HepG2 (cell line): Measurements from ENCODE around the gene PRR5L. TPM values are rescaled to one million over a fixed set of nuclear protein-coding genes. Genes with fewer than 3 reads are reported as not detected.

Experiments used
- ATAC-seq: fragments of 200-7000 bp; cut with Tn5 transposase; 3 replicates; pipeline ENCODE4 v1.9.1; 2020; ENCODE audit warnings: mild to moderate bottlenecking, moderate library complexity
- BruUV-seq: library from RNA; stranded (reverse); fragments of 400-500 nt; replicated peaks from 2 replicates; lab custom pipeline; 2021; lab: Mats Ljungman, UMichigan
- CTCF ChIA-PET: fragments of 300-600 bp; formaldehyde crosslinking; extraction: SDS; loops from one replicate; lab custom pipeline; 2021; ENCODE audit warnings: low total read pairs, inconsistent platforms, low intra/inter-chr PET ratio; lab: Yijun Ruan, JAX
- POLR2A ChIA-PET: fragments of 350-600 bp; sonication (Branson Sonifier 250); formaldehyde crosslinking; loops from one replicate; lab custom pipeline; 2020; ENCODE audit warnings: antibody characterized with exemption, inconsistent platforms; lab: Yijun Ruan, JAX
- DNase-seq: peaks from one replicate; pipeline ENCODE4 v3.0.0-alpha.2; 2015; ENCODE audit warnings: low spot score
- FAIRE-seq: peaks from 3 replicates; lab custom pipeline; 2011; peaks lifted over from hg19 to GRCh38; lab: Jason Lieb, UNC
- H2AFZ ChIP-seq: one replicate; pipeline ENCODE4 v1.6.1; 2011; ENCODE audit warnings: low read length, inconsistent platforms
- H3K27ac ChIP-seq: fragments of 300-600 bp; 3 replicates; pipeline ENCODE4 v1.8.0; 2011; ENCODE audit warnings: mixed run types, mild to moderate bottlenecking, mixed read lengths, low read length, inconsistent platforms; ENCODE audit not compliant: insufficient read depth; ENCODE audit errors: extremely low read length
- H3K27me3 ChIP-seq, 2 experiments: fragments of 200-600 bp in 1 of 2; 2 replicates in 1 of 2; 3 replicates in 1 of 2; pipeline versions ENCODE4 v1.6.0 to v1.8.0; 2011; ENCODE audit warnings: low read length in 2 of 2, mild to moderate bottlenecking in 2 of 2, moderate library complexity in 2 of 2, inconsistent platforms in 1 of 2; ENCODE audit not compliant: insufficient read depth in 2 of 2, control insufficient read depth in 1 of 2
- H3K36me3 ChIP-seq, 2 experiments: fragments of 200-600 bp in 1 of 2; replicated peaks in 1 of 2; 2 replicates in 1 of 2; 3 replicates in 1 of 2; pipeline versions ENCODE4 v1.5.1 to v1.8.0; 2011; ENCODE audit warnings: low read length in 2 of 2, inconsistent platforms in 1 of 2; ENCODE audit not compliant: insufficient read depth in 2 of 2, control insufficient read depth in 1 of 2
- H3K4me1 ChIP-seq: 2 replicates; pipeline ENCODE4 v1.5.1; 2012; ENCODE audit warnings: low read length, inconsistent platforms; ENCODE audit not compliant: insufficient read depth
- H3K4me2 ChIP-seq: 2 replicates; pipeline ENCODE4 v1.6.0; 2011; ENCODE audit warnings: low read depth, low read length, inconsistent platforms
- H3K4me3 ChIP-seq, 3 experiments: fragments of 200-600 bp in 1 of 3; sonication (generic), shearing (Covaris generic) in 1 of 3; replicated peaks in 1 of 3; 2 replicates each; pipeline ENCODE4 v1.5.1; 2011 to 2016; ENCODE audit warnings: low read length in 3 of 3, inconsistent platforms in 2 of 3, low read depth in 2 of 3, mild to moderate bottlenecking in 2 of 3, control low read depth in 1 of 3, mixed read lengths in 1 of 3; ENCODE audit not compliant: insufficient read depth in 1 of 3
- H3K79me2 ChIP-seq: one replicate; pipeline ENCODE4 v1.6.1; 2011; ENCODE audit warnings: low read length, inconsistent platforms; ENCODE audit not compliant: insufficient read depth
- H3K9ac ChIP-seq: 2 replicates; pipeline ENCODE4 v1.6.0; 2011; ENCODE audit warnings: mild to moderate bottlenecking, low read depth, low read length, inconsistent platforms; ENCODE audit not compliant: insufficient read depth
- H3K9me3 ChIP-seq: 2 replicates; pipeline ENCODE4 v1.5.1; 2012; ENCODE audit warnings: mild to moderate bottlenecking, low read length
- H4K20me1 ChIP-seq: 2 replicates; pipeline ENCODE4 v1.6.0; 2011; ENCODE audit warnings: inconsistent platforms, mild to moderate bottlenecking, low read length, moderate library complexity; ENCODE audit not compliant: insufficient read depth
- BRCA1 ChIP-seq: sonication (generic); formaldehyde crosslinking; IDR thresholded peaks from 2 replicates; pipeline ENCODE4 v1.4.0; 2020; ENCODE audit warnings: missing genetic modification reagents
- CEBPG ChIP-seq: IDR thresholded peaks from 2 replicates; pipeline ENCODE4 v1.6.1; 2016
- CREB1 ChIP-seq, 2 experiments: fragments of 450-650 bp in 1 of 2; IDR thresholded peaks; 2 replicates each; pipeline ENCODE4 v1.6.1; 2016 to 2017; ENCODE audit warnings: control low read depth in 1 of 2, mild to moderate bottlenecking in 1 of 2, missing compliant biosample characterization in 1 of 2, missing genetic modification characterization in 1 of 2
- FOSL1 ChIP-seq: sonication (generic); formaldehyde crosslinking; IDR thresholded peaks from 2 replicates; pipeline ENCODE4 v1.9.0; 2021; ENCODE audit warnings: missing genetic modification reagents, borderline replicate concordance
- GTF2F1 ChIP-seq: fragments of 150-350 bp; IDR thresholded peaks from 2 replicates; pipeline ENCODE4 v1.6.1; 2014; ENCODE audit warnings: low read length
- MYNN ChIP-seq: sonication (generic); formaldehyde crosslinking; IDR thresholded peaks from 2 replicates; pipeline ENCODE4 v1.4.0; 2020; ENCODE audit warnings: mild to moderate bottlenecking, low read depth, missing genetic modification reagents
- PAF1 ChIP-seq: IDR thresholded peaks from 2 replicates; pipeline ENCODE4 v1.6.1; 2016; ENCODE audit warnings: missing genetic modification reagents, missing compliant biosample characterization
- SMC3 ChIP-seq: IDR thresholded peaks from 2 replicates; pipeline ENCODE4 v1.6.1; 2011; ENCODE audit warnings: low read length, improper control_type of control experiment
- STAG1 ChIP-seq: sonication (generic); formaldehyde crosslinking; IDR thresholded peaks from 2 replicates; pipeline ENCODE4 v1.4.0; 2020; ENCODE audit warnings: missing genetic modification reagents
- ZNF143 ChIP-seq: sonication (generic); formaldehyde crosslinking; IDR thresholded peaks from 2 replicates; pipeline ENCODE4 v1.4.0; 2020; ENCODE audit warnings: missing genetic modification reagents
- ZNF282 ChIP-seq: fragments of 450-650 bp; IDR thresholded peaks from 2 replicates; pipeline ENCODE4 v1.6.1; 2018; ENCODE audit not compliant: partially characterized antibody
- ZNF335 ChIP-seq: sonication (generic); formaldehyde crosslinking; IDR thresholded peaks from 2 replicates; pipeline ENCODE4 v1.4.0; 2020; ENCODE audit warnings: missing genetic modification reagents
- ZNF615 ChIP-seq: sonication (generic); formaldehyde crosslinking; IDR thresholded peaks from 2 replicates; pipeline ENCODE4 v1.5.0; 2020; ENCODE audit warnings: mild to moderate bottlenecking, missing genetic modification reagents, borderline replicate concordance
- ZSCAN21 ChIP-seq: sonication (generic); formaldehyde crosslinking; IDR thresholded peaks from 2 replicates; pipeline ENCODE4 v1.8.0; 2022; ENCODE audit warnings: mild to moderate bottlenecking, missing genetic modification reagents, moderate library complexity, borderline replicate concordance
- WGBS: methylation state at CpG from one replicate; pipeline ENCODE4 v1.1.6; 2017; ENCODE audit warnings: low lambda C conversion rate; 5-methylcytosine and 5-hydroxymethylcytosine counted together
- in situ Hi-C: cut with HindIII; loops from 2 replicates; pipeline ENCODE4 v1.10.0; 2017; ENCODE audit warnings: low pct_unique_long_range_greater_than_20kb; ENCODE audit not compliant: extremely low pct_ligation_motif_present
- intact Hi-C: fragments of 100-400 bp; cut with micrococcal nuclease; formaldehyde crosslinking; loops from one replicate; pipeline ENCODE4 v1.10.0; 2022; ENCODE audit not compliant: unreplicated experiment
- polyA plus RNA-seq, 8 experiments: library from polyadenylated mRNA; depleted of rRNA in 3 of 8; stranded (reverse) in 7 of 8; unstranded in 1 of 8; fragments of >200 nt; fragmentation: Illumina TruSeq in 4 of 8; extraction: Trizol in 4 of 8; gene quantifications; 2 replicates each; pipeline versions ENCODE4 v1.2.1 to v1.2.3, GENCODE V29; 2011 to 2016; ENCODE audit warnings: low read depth in 4 of 8, missing spikeins in 1 of 8, mixed read lengths in 1 of 8; ENCODE audit not compliant: insufficient read depth in 1 of 8
- total RNA-seq, 5 experiments: library from RNA; depleted of rRNA; stranded (reverse); fragments of >200 nt; fragmentation: Illumina TruSeq; extraction: Trizol; gene quantifications; 2 replicates each; pipeline ENCODE4 v1.2.3, GENCODE V29; 2016; ENCODE audit warnings: low read depth in 1 of 5
- TF ChIP-seq, protein P1 (sequence below): sonication (generic); formaldehyde crosslinking; IDR thresholded peaks from 2 replicates; pipeline ENCODE4 v1.4.0; 2020; ENCODE audit warnings: mild to moderate bottlenecking, missing genetic modification reagents
- TF ChIP-seq, protein P2 (sequence below): sonication (generic); formaldehyde crosslinking; IDR thresholded peaks from 2 replicates; pipeline ENCODE4 v1.4.0; 2020; ENCODE audit warnings: missing genetic modification reagents
- TF ChIP-seq, protein P3 (sequence below): sonication (generic); formaldehyde crosslinking; IDR thresholded peaks from 2 replicates; pipeline ENCODE4 v1.4.0; 2020; ENCODE audit warnings: mild to moderate bottlenecking, missing genetic modification reagents

Gene PRR5L
- total and polyA plus RNA-seq, 2 of the 13 experiments (the other 11 are each of a cell fraction or from before 2014, with no cell fraction given), result 0.16 TPM; not detected in 1

DNA sequence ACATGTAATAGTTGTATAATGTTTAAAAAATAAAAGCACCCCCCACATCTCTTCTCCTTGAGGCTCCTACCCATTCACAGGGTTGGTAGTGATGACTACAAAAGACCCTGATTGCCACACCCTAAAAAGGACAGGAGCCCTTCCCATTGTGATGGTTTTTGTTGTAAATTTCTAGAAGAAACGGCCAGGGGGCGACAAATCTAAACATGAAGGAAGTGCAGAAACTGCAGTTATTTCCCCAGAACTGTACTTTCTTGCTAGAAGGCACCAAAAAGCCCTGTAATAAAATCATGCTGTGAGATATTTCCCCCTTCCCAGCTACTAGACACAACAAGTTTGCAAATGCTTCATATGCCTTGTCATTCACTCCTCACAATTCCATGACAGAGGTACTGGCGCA is 10.8 kb downstream of the PRR5L start (continued):
- TF ChIP-seq ZNF143 (CRISPR knock-in tag) (no peak), STAG1 (peak; percentile 36), CREB1 (IDR thresholded peaks at IDR 0.05) (no peak), CREB1 (CRISPR knock-in tag; IDR thresholded peaks at IDR 0.05) (no peak), ZNF282 (no peak), MYNN (CRISPR knock-in tag) (no peak), SMC3 (peak; percentile 63), FOSL1 (CRISPR knock-in tag) (no peak), BRCA1 (no peak), ZNF335 (CRISPR knock-in tag) (no peak), GTF2F1 (no peak), ZNF615 (CRISPR knock-in tag) (no peak), ZSCAN21 (no peak)
- TF ChIP-seq, protein P1, sequence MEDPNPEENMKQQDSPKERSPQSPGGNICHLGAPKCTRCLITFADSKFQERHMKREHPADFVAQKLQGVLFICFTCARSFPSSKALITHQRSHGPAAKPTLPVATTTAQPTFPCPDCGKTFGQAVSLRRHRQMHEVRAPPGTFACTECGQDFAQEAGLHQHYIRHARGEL (CRISPR knock-in tag), result peak; percentile 98; the same call in 1 of the 2 replicates
- TF ChIP-seq, protein P2, sequence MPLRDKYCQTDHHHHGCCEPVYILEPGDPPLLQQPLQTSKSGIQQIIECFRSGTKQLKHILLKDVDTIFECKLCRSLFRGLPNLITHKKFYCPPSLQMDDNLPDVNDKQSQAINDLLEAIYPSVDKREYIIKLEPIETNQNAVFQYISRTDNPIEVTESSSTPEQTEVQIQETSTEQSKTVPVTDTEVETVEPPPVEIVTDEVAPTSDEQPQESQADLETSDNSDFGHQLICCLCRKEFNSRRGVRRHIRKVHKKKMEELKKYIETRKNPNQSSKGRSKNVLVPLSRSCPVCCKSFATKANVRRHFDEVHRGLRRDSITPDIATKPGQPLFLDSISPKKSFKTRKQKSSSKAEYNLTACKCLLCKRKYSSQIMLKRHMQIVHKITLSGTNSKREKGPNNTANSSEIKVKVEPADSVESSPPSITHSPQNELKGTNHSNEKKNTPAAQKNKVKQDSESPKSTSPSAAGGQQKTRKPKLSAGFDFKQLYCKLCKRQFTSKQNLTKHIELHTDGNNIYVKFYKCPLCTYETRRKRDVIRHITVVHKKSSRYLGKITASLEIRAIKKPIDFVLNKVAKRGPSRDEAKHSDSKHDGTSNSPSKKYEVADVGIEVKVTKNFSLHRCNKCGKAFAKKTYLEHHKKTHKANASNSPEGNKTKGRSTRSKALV, result no peak
- TF ChIP-seq, all 625 proteins: peak for 4

DNA sequence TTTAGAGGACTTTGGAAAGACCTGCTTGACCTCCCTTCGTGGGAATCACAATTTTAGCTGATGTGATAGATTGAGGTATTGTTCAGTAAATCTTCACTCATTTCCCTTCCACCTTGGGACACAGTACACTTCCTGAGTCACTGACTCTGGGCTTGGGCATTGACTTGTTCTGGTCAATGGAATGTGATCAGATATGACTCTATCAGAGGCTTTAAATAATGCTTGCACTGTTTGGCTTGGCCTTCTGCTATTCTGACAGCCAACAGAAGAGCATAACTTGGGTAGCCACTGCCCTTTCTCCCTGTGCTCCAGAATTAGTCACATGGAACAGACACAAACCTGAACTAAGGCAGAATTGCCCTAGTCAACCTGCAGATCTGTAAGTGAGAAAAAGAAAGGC is 12.5 kb downstream of the PRR5L start:
- intact Hi-C loops, result no loop called here
- no peak for TF ChIP-seq PAF1
- TF ChIP-seq CEBPG, result no peak
- TF ChIP-seq, protein P3, sequence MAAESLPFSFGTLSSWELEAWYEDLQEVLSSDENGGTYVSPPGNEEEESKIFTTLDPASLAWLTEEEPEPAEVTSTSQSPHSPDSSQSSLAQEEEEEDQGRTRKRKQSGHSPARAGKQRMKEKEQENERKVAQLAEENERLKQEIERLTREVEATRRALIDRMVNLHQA, result no peak
- CTCF ChIA-PET, result no interaction called here

More for the DNA sequence above, 12.5 kb downstream of the PRR5L start:
- no peaks in the 10 kb centered on the region for H3K79me2 ChIP-seq
- no peaks in the 10 kb centered on the region for H3K27me3 ChIP-seq
- H3K27ac ChIP-seq, result no peak overlapping the region
- WGBS, result 0% methylated on average over 1 of the region's 1 CpG
- no peaks in the 10 kb centered on the region for H4K20me1 ChIP-seq
- H3K4me2 ChIP-seq, result no peak overlapping the region
- FAIRE-seq (no peak), DNase-seq (no peak), ATAC-seq (no peak)
- no peak overlapping the region for H3K4me3 ChIP-seq
- in situ Hi-C loops, result loop anchor here (10.0 kb wide), 1 partner anchor 166 kb away; no protein-coding TSS in a partner anchor
- no TSS peak for BruUV-seq
- H3K36me3 ChIP-seq, result no peaks in the 10 kb centered on the region
- H3K4me1 ChIP-seq, result no peaks in the 10 kb centered on the region
- POLR2A ChIA-PET, result no interaction called here
- no peak overlapping the region for H2AFZ ChIP-seq
- no peak overlapping the region for H3K9ac ChIP-seq
- no peaks in the 10 kb centered on the region for H3K9me3 ChIP-seq
